HK-2 (cell line): ENCODE measurements around the gene NPHP4.

Experiments used
- DNase-seq: peaks from one replicate; pipeline ENCODE4 v3.0.0-alpha.2; 2018; ENCODE audit not compliant: unreplicated experiment

The NPHP4 gene

GRCh38 chr1:6003568-6004411, 11.6 kb upstream of the NPHP4 start:
- DNase-seq: no peak

GRCh38 chr1:6002714-6003501, 10.7 kb upstream of the NPHP4 start:
- no peak for DNase-seq

- no peak for DNase-seq
Measured at GRCh38 chr1:6001992-6002576, 9.9 kb upstream of the NPHP4 start.

- no peak for DNase-seq
Measured at GRCh38 chr1:6000444-6001288, 8.4 kb upstream of the NPHP4 start.

- DNase-seq: no peak
Measured at GRCh38 chr1:5999711-6000443, 7.7 kb upstream of the NPHP4 start.

- DNase-seq: no peak
Measured at GRCh38 chr1:5998906-5999301, 6.7 kb upstream of the NPHP4 start.

GRCh38 chr1:5998051-5998905, 6.1 kb upstream of the NPHP4 start:
- no peak for DNase-seq

- DNase-seq: no peak
Measured at GRCh38 chr1:5997316-5997715, 5.1 kb upstream of the NPHP4 start.

GRCh38 chr1:5996641-5997270, 4.5 kb upstream of the NPHP4 start:
- no peak for DNase-seq

- no peak for DNase-seq
Measured at GRCh38 chr1:5995871-5996630, 3.8 kb upstream of the NPHP4 start.

GRCh38 chr1:5994713-5995621, 2.7 kb upstream of the NPHP4 start:
- no peak for DNase-seq

GRCh38 chr1:5993556-5994491, 1.6 kb upstream of the NPHP4 start:
- no peak for DNase-seq

- peak; percentile 13 for DNase-seq
Measured at GRCh38 chr1:5992814-5993555, 760 bp upstream of the NPHP4 start.

- DNase-seq: peak; percentile 27
Measured at GRCh38 chr1:5991381-5992025, 722 bp downstream of the NPHP4 start.

GRCh38 chr1:5990913-5991312, 1.3 kb downstream of the NPHP4 start:
- no peak for DNase-seq
